GM10266 (cell line): ENCODE results near the gene ZNF366.

ENCODE experiments used
- DNase-seq: peaks from one replicate; pipeline ENCODE4 v3.0.0; 2012; ENCODE audit errors: extremely low spot score
- CTCF ChIP-seq: IDR thresholded peaks from 2 replicates; pipeline ENCODE4 v1.5.1; 2012; ENCODE audit warnings: mild to moderate bottlenecking, low read depth; ENCODE audit not compliant: control insufficient read depth, insufficient read depth; ENCODE audit errors: missing control alignments

Gene ZNF366

GRCh38 chr5:72426019-72426418 lies 81.2 kb downstream of the ZNF366 start:
- TF ChIP-seq CTCF, result no peak

GRCh38 chr5:72418271-72418670 lies 88.9 kb downstream of the ZNF366 start:
- DNase-seq, result no peak
- TF ChIP-seq CTCF, result no peak

More at GRCh38 chr5:72426019-72426418, 81.2 kb downstream of the ZNF366 start:
- no peak for DNase-seq

- no peak for DNase-seq
- no peak for TF ChIP-seq CTCF
Measured at GRCh38 chr5:72417333-72418062, 89.7 kb downstream of the ZNF366 start.

GRCh38 chr5:72415616-72416325 lies 91.4 kb downstream of the ZNF366 start:
- DNase-seq, result no peak
- TF ChIP-seq CTCF, result no peak

DNA sequence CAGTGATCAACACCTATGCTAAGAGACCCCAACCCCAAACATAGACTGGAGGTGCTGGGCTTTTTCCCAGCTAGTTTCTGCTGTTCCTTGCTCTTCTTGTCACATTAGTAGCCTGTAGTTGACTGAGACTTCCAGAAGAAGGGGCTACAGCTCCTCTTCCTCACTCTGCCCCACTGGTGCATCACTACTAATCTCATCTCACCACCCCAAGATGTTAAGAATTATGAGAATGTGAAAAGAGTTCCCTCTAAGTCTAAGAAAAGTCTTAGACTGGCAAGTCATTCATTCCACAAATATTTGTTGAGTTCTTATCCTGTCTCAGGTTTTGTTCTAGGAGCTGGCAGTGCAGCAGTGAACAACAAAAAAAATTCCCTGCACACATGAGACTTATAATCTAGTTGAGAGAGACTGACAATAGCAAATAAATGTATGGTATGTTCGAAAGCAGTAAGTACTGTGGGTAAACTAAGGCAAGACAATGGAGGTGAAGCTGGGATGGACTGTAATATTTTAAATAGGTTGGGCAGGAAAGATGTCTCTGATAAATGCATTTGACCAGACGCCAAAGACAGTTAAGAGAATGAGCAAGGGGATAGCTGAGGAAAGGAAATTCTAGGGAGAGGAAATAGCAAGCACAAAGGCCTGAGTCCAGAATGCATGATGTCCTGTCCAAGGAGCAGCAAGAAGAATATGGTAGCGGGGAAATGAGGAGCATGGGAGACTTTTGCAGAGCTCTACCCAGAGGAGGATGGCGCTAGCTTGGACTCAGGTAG lies 94.7 kb downstream of the ZNF366 start:
- TF ChIP-seq CTCF, result no peak
- no peak for DNase-seq

GRCh38 chr5:72410688-72411295 lies 96.4 kb downstream of the ZNF366 start:
- no peak for DNase-seq
- TF ChIP-seq CTCF, result no peak
